Measurements from ENCODE around the gene SH2D3A.
"Not testable (repeated sequence)": the region's sequence is repeated elsewhere in the genome, so short reads cannot be mapped to it uniquely, and the experiment has no call there.

Gene SH2D3A

DNA sequence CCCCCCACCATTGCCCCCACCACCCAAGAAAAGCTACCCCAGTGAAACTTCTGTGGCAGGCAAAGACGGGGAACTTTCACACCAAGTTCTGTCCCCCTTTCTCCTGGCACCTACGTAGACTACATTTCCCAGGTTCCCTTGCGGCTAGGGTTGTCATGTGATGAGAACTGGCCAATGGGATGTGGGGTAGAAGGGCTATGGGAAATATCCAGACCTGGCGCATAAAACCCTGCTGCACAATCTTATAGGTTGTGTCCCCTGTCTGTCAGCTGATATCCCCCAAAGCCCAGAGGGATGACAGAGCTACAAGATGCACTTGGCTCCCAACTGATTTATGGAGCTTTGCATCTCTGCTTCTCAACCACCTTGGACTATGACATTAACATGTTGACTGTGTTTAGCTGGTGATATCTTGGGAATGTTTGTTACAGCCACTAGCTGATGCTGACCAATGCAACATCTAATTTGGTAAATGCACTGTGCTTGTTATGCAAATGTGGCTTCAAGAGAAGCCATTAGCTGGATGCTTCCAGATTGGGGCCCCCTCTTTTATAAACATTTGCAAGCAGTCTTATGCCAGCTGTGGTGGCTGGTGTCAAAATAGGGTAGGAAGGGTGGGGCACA, 6.1 kb downstream of the SH2D3A start:
- DNase-seq (ENCODE audit: low read depth) = no peak

DNA sequence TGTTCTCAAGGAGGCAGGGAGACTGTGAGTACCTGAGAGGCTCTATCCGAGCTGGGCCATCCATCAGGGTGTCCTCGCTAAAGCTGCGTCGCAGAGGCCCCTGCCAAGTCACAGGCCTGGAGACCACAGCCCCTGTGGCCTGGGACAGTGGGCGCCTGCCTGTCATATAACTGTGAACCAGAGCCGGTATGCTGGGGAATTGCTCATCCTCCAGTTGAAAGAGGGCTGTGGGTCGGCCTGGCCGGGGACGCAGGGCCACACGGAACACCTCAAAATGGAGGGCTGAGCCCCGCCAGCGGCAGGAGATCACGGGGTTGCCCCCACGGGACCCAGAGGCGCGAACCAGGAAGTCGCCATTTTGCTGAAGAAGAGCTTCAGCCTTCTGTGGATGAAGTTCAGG, 6.6 kb downstream of the SH2D3A start:
- DNase-seq (ENCODE audit: low read depth) = no peak

DNA sequence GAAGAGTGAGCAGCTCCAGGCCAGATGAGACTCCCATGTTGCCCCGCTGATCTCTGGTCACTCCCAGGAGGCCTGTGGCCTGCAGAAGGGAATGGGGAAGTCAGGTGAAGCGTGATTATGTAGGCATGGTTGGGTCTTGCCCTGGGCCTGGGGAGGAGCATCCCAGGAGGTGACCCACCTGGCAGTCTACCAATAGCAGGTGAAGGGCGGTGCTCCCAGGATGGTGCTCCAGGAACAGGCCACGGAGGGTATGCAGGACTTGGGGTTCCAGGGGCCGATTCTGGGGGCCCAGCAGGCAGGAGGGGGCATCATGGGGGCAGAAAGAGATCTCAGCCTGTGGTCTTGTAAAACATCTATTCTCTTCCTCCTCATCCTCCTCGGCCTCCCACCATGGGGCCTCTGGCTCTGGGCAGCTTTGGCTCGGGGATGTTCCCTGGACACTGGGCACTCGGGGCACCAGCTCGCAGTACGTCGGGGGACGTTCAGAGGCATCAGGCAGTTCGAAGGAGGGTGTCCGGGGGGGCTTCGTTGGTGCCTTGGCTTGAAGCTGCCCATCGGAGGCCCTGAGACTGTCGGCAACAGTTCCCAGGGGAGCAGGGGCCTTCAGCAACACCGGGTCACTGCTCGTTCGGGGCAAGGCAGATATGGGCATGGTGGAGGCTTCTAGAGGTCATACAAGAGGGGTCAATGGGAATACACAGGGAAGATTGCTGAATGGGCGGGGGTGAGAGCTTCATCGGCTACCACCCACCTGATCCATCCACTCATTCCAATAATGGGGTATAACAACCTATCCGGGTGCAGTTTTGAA, 12.4 kb downstream of the SH2D3A start:
- DNase-seq (ENCODE audit: low read depth) = no peak

DNA sequence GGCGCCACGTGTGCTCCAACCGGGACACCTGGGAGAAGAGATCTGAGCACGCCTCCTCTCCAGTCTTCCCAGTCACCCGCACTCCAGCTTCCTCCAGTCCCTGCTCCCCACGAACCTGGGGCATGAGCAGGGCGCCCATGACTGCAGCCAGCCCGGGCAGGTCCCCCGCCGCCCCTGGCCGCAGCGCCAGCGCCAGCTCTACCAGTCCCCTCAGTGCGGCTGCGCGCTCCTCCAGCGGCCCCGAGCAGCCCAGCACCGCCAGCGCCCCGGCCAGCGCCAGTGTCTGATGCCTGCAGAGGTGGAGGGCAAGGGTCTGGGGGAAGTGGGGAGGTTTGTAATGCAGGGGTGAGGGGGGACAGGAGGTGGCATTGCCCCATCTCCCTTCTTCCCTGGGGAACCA, 13.1 kb downstream of the SH2D3A start:
- DNase-seq (ENCODE audit: low read depth) = no peak

DNA sequence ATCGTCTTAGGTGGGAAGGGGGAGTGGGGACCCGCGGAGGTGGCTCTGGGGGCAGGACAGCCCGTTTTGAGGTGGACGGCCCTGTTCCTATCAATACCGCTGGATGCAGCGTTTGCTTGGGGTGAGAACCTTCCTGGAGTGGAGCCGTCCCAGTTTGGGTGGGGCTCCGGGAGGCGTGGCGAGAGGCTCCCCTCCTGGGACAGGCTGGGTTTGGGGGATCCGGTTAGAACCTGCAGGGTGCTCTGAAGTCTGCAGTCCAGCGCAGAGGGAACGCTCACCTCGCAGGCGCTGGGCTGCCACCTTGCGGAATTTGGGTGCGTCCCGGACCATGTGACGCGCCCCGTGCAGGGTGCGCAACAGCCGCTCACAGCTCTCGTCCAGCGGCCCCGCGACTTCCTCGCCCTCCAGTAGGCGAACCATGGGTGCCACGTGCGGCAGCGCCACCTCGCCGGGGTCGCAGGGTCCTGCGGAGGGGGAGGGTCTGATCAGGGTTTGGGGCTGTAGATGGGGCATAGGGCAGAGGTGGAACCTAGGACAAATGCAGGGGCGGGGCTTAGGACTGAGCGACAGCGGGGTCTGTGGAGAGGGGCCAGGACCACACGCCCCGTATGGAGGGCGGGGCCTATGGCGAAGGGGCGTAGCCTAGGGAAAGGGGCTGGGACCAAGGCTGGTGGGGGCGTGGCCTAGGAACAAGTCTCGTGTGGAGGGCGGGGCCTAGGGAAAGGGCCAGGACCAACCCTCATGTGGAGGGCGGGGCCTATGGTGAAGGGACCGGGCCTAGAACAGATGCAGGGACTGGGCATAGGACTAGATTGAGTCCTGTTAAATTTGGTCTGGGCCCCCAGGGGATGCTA, 13.8 kb downstream of the SH2D3A start:
- DNase-seq (ENCODE audit: low read depth) = peak; percentile 58

DNA sequence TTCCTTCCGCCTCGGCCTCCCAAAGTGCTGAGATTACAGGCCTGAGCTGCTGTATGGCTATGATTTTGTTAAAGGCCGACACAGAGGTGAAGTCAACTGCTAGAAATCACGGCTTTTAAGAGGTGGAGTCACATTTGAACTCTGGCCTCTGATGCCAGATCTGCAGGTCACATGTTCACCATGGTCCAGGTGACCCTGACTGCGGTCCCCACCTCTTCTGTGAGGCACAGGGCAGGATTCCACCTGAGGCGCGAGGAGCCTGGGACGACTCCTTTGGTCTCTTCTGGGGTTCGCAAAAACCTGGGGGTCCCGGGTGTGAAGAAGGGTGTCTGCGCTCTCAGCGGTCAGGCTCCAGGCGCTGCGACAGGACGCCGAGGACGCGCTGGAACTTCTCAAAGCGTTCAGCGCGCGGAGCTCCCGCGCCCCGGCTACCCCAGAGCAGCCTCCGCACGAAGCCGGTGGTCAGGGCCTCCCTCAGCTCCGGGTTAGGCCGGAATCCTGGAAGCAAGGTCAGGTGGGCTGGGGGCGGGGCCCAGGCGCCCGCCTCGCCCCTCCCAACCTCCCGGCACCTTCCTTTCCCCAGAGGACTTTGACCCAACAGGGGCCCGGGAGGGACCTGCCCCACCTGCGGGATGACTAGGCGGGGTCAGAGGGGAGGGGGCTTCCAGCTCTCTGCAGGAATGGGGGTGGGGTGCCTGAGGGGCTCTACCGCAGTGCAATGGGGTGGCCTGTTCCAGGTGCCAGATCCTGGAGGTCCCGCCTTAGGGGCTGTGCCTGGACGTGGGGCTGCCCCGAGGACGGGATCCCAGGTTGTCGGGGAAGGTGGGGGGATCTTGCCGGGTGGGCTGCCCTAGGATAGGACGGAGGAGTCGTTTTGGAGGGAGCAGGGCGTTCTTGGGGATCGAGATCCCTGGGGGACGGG, 14.7 kb downstream of the SH2D3A start:
- no peak for DNase-seq (ENCODE audit: low read depth)

DNA sequence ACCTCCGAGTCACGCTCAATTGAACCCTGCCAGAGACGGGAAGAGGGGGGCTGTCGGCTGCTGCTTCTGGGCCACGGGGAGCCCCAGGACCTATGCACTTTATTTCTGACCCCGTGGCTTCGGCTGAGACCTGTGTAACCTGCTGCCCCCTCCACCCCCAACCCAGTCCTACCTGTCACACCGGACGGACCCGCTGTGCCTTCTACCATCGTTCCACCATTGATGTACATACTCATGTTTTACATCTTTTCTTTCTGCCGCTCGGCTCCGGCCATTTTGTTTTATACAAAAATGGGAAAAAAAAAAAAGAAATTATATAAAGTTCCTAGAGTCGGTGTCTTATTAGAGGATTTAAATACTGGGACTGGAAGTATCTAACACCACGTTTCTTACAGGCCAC, 16.0 kb downstream of the SH2D3A start:
- DNase-seq (ENCODE audit: low read depth) = no peak

DNA sequence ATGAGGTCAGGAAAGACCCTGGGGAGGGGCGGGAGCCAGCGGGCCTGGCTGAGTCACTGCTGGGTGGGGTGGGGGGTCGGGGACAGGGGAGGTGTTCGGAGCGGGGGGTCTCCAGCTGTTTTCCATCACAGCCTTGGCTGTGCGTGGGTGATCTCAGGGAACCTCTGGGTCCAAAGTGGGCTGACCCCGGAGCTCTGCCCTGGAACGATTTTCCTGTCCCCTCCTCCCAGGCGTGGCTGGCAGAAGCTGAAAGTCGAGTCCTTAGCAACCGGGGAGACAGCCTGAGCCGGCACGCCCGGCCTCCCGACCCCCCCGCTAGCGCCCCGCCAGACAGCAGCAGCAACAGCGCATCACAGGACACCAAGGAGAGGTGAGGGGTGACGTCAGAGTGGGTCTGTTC, 17.2 kb downstream of the SH2D3A start:
- no peak for DNase-seq (ENCODE audit: low read depth)

DNA sequence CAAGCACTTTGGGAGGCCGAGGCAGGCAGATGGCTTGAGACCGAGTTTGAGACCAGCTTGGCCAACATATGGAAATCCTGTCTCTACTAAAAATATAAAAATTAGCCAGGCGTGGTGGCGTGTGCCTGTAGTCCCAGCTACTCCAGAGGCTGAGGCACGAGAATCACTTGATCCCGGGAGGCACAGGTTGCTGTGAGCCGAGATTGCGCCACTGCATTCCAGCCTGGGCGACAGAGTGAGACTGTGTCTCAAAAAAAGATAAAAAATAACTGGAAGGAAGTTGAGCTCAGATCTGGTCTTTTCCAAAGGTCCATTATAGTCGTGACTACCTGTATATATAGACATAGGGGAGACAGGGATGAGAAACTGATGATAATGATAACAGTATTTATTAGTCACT, 18.7 kb downstream of the SH2D3A start:
- DNase-seq (ENCODE audit: low read depth) = not testable (repeated sequence)

DNA sequence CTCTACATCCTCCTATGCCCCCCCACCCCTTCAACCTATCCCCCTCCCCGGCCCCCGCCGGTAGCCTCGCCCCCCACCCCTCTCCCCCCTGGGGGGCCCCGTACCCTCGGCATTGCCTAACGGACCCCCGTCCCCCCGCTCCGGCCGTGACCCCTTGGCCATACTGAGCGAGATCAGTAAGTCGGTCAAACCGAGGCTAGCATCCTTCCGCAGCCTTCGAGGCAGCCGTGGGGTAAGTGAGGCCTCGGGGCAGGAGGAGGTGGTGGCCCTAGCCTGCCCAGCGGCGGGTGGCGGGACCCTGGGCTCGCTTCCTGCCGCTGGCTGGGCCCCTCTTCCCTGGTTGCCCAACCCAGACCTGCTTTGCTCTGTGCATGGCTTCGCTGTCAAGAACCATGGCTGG, 21.3 kb downstream of the SH2D3A start:
- no peak for DNase-seq (ENCODE audit: low read depth)

DNA sequence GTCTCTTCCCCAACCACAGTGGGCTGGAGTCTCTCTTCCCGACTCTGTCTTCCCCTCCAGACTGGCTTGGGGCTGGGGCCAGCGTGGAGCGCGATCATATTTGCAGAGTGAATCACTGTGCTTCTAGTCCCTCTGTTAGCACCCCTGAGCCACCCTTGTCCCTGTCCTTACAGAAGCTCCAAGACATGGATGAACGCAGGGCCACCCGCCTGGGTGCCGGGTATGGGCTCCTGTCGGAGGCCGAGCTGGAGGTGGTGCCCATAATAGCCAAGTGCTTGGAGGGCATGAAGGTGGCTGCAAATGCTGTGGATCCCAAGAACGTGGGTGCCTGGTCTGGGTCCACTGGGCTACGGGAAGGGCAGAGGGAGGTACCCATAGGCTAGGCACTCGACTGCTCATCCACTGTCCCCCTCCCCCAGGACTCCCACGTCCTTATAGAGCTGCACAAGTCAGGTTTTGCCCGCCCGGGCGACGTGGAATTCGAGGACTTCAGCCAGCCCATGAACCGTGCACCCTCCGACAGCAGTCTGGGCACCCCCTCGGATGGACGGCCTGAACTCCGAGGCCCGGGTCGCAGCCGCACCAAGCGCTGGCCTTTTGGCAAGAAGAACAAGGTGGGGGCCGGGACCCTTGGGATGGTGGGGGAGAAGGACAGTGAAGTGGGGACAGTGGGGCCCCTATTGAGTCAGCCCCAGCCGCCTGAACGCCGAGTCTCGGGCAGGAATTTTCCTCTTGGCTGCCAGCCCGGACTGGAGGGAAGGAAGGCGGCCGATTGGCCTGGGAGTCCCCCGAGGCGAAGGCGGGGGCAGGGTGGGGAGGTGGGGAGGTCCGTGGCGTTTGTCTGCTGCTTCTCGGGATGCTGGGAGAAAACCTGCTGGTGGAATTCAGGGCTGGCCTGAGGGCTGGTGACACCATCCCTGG, 22.6 kb downstream of the SH2D3A start:
- DNase-seq (ENCODE audit: low read depth) = peak; percentile 76

DNA sequence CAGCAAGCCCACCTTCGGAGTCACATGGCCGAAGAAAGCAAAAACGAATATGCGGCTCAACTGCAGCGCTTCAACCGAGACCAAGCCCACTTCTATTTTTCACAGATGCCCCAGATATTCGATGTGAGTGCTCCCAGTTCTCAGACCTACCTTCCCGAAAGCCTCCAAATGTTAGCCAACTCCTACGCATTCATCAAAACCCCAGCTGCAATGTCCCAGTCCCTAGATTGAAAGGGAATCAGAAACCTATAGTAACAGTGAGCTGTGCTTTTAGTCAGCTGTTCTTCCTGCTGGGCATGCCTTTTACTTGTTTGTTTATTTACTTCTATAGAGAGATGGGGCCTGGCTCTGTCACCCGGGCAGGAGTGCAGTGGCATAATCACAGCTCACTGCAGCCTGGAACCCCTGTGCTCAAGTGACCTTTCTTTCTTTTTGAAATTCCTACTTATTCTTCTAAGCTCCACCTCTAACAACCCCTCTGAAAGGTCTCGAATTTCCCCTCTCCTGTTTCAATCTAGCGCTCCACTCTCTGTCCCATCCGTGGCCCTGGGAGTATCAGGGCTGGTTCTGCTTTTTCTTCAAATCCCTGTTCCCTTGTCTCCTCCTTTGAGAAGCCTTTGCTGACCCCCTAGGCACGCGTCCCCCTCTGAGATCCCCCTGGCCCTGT, 23.4 kb downstream of the SH2D3A start:
- DNase-seq (ENCODE audit: low read depth) = peak; percentile 62

DNA sequence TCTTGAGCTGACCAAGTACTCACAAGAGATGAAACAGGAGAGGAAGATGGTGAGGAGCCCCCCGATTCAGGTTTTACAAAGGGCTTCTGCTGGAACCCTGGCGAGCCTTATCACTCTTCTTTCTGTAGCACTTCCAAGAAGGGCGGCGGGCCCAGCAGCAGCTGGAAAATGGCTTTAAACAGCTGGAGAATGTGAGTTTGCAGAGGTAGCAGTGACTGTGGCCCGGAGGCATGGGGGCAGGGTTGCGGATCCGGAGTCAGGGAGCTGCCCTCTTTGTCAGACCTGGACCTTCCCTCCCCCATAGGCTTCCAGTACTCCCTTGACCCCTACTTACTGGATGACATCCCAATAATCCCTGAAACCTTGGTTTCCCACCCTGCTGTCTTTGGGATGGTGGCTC, 24.2 kb downstream of the SH2D3A start:
- no peak for DNase-seq (ENCODE audit: low read depth)

DNA sequence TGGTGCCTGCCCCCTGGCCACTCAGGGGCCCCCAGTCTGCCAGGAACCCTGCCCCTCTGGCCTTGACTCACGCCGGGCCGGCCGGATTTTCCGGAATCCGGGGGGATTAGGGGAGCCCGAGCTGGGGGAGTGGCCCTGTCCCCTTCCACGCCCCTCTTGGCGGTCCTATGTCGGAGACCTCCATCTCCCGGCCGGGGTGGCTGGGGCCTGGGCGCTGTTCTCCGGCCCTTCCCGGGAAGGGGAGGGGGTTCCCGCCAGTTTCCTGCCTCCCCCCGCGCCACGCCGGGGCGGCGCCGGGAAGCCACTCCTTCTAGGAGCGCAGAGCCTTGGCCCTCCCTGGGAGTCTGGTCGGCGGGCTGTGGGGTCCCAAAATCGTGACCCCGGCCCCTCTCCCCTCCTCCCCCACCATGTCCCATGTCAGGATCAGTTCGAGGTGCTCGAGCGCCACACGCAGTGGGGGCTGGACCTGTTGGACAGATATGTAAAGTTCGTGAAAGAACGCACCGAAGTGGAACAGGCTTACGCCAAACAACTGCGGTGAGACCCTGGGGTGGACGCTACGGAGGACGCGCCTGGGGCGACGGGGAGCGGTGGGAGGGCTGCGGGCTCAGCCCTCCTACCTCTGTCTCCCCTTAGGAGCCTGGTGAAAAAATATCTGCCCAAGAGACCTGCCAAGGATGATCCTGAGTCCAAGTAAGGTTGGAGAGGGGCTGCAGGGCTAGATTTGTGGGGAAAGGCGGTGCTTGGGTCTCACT, 26.5 kb downstream of the SH2D3A start:
- DNase-seq (ENCODE audit: low read depth) = no peak

DNA sequence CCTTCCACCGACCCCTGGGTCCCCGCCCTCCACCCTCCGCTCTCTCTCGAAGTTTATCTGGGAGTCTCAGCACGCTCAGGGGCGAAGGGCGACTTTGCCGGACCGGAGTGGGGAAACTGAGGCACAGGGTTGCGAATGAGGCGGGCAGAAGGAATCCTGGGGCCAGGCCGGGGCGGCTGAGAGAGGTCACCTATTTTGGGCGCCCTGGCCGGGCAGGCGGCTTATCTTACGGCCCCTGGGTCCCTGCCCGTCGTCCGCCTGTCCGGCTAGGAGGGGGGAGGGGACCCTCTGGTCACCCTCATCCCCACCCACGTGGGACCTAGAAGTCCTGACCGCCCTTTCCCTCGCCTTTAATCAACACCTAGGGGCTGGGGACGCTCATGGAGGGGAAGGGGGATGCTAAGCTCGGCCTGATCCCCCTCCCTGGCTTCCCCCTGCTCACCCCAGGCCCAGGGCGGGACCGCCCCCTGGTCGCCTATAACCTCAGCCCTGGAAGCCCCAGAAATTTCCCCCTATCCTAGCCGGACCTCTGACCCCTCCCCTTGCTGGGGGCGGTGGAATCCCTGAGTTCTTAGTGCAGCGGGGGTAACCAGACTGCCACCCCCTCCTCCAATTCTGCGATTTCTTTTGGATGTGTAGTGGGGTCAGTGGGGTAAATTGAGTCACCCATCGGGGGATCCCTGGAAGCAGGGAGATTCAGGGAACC, 27.2 kb downstream of the SH2D3A start:
- no peak for DNase-seq (ENCODE audit: low read depth)

DNA sequence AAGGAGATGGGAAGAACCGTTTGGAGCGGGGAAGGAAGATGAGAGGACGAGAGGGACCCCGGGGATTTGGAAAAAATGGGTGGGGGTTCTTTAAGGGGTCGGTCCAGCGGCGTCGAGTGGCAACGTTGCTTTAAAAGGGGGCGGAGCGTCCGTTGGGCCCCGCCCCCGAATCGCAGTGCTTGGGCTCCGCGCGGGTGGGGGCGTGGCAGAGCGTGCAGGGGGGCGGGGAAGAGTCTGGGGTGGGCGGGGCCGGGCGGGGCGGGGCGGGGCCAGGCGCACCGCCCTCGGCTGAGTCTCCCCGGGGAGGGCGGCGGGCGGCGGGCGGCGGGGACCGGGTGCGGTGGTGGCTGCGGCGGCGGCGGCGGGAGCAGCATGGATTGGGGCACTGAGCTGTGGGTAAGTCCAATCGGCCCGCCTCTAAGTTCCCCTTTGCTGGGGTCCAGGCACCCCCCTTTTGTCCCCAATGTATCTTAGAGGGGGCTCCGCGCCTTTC, 27.8 kb downstream of the SH2D3A start, which contains the start of gene TRIP10:
TRIP10 (plus strand) TSS at position 291 of the 493 bp plus-strand sequence; CDS start at position 373, 82 bp downstream.
- DNase-seq (ENCODE audit: low read depth) = peak; percentile 72

DNA sequence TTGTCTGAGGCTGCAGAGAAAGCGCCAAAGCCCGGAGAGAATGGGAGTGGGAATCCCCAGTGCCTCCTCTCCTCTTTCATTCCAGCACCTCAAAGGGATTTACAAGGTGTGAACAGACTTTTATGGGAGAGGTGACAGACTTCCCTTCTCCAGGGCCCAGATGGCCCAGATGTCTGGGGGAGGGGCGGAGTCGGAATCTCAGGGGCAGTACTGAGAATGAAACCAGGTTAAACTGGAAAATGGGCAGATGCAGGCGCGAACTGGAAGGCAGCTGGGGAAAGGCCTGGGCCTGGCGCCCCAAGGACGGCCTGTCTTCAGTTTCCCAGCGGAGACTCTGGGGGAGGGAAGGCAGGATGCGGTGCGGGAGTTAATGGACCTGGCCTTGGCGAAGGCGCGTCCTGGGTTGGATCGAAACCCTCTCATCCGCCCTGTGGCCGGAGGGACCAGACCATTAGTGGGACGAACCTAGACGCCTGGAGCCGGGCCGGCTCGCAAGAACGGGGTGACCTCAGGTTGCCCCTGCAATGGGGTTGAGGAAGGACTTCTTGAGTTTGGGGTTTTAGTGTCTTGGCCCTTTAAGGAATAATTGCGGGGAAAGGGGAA, 28.3 kb downstream of the SH2D3A start:
- no peak for DNase-seq (ENCODE audit: low read depth)

All from fibroblast of gingiva (primary cell).